DMS153 (cell line): ENCODE measurements around the gene APLF.
"Not testable (repeated sequence)": the region's sequence is repeated elsewhere in the genome, so short reads cannot be mapped to it uniquely, and the experiment has no call there.

Source experiments
- DNase-seq: peaks from one replicate; lab custom pipeline; 2025; lab: John Stamatoyannopoulos, UW

Gene APLF

GRCh38 chr2:68476454-68476853 is 9.1 kb downstream of the APLF start:
- no peak for DNase-seq

- no peak for DNase-seq
Observed at GRCh38 chr2:68478688-68479087, 11.3 kb downstream of the APLF start.

- DNase-seq: no peak
Observed at GRCh38 chr2:68482296-68482820, 15.0 kb downstream of the APLF start.

GRCh38 chr2:68483011-68483410 is 15.6 kb downstream of the APLF start:
- DNase-seq: no peak

- DNase-seq: peak; percentile 27
Observed at GRCh38 chr2:68487773-68488355, 20.5 kb downstream of the APLF start.

GRCh38 chr2:68488605-68489004 is 21.2 kb downstream of the APLF start:
- not testable (repeated sequence) for DNase-seq

- DNase-seq: no peak
Observed at GRCh38 chr2:68489282-68489681, 21.9 kb downstream of the APLF start.

- no peak for DNase-seq
Observed at GRCh38 chr2:68491582-68491981, 24.2 kb downstream of the APLF start.

GRCh38 chr2:68499133-68499532 is 31.7 kb downstream of the APLF start:
- DNase-seq: no peak

- no peak for DNase-seq
Observed at GRCh38 chr2:68500649-68501048, 33.3 kb downstream of the APLF start.

GRCh38 chr2:68501768-68502167 is 34.4 kb downstream of the APLF start:
- DNase-seq: no peak

- DNase-seq: no peak
Observed at GRCh38 chr2:68505603-68506159, 38.3 kb downstream of the APLF start.

- no peak for DNase-seq
Observed at GRCh38 chr2:68506170-68506569, 38.8 kb downstream of the APLF start.

- DNase-seq: no peak
Observed at GRCh38 chr2:68512326-68512725, 44.9 kb downstream of the APLF start.

- no peak for DNase-seq
Observed at GRCh38 chr2:68512966-68513365, 45.6 kb downstream of the APLF start.

GRCh38 chr2:68514316-68514929 is 47.0 kb downstream of the APLF start:
- DNase-seq: no peak

- no peak for DNase-seq
Observed at GRCh38 chr2:68516051-68516955, 48.9 kb downstream of the APLF start.

GRCh38 chr2:68519236-68519635 is 51.9 kb downstream of the APLF start:
- DNase-seq: no peak

GRCh38 chr2:68521037-68521436 is 53.7 kb downstream of the APLF start:
- no peak for DNase-seq

GRCh38 chr2:68526943-68527342 is 59.6 kb downstream of the APLF start:
- DNase-seq: not testable (repeated sequence)

GRCh38 chr2:68527343-68528081 is 60.1 kb downstream of the APLF start:
- DNase-seq: not testable (repeated sequence)

GRCh38 chr2:68529156-68529555 is 61.8 kb downstream of the APLF start:
- DNase-seq: not testable (repeated sequence)
